ENCODE data around the gene DGKG.

The DGKG gene

DNA sequence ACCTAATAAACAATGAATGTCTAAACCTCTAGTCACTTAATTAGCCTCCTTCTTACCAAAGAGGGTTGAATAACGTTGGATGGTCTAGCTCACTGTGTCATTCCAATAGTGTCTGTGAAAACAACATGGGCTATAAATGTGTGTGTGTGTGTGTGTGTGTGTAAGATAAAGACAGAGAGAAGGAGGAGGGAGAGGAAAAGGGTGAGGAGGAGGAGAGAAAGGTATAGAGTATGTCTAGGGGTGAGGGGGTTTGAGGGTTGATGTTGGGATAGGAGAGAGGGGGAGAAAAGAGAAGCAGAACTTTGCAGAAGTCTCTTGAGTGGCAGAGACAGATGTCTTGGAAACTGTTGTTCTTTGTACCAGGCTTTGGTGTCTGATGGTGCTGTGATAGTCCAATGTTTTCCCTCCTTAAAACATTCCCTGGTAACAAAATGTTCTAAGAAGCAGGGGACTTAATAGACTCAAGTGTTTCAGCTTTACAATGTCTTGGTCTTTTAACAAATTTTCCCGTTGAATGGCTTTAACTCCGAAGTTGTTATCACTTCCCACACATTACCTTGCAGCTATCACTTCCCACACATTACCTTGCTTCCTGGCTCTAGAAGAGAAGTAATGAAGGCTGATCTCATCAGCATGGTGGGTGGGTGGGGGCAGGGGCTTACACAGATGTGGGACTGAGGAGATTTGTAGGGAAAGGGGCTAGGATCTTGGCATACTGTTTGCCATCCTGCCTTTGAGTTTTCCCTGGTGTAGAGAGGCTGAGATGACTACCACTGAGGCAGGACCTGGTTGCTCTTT, 195.3 kb downstream of the DGKG start:
- DNase-seq: no peak

DNA sequence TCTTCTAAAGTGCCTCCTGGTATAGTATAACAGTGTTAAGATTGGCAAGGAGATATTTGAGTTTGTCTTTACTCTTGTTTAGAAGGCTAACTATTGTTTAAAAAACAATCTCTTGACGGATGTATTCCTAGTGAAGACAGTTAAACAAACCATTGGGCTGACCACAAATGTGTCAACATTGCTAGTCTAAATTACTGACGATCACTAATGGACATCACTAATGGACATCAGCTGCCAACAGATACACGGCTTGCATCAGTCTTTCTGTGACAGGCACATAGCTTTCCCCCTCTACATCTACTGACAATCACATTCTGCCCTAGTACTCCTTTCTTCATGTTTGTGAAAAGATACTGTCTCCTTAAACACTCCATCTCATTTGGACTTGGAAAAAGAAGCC, 196.0 kb downstream of the DGKG start:
- no peak for DNase-seq

DNA sequence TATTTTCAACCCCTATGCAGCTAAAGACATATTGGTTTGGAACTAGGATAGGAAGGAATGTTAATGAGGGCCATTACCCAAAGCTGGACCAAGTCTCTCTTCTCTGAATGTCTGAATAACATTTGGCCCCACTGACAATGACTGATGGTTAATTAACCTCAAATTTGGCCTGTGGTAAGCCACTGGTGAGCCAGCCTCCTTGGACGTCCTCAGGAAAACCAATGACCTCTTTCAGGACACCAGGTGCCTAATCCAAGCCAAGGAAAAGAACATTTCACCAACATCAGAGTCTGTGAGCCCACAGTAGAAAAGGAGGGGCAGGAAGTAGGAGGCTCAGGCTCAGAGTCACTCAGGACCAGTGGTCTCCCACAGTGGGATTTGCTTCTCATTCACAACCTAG, 196.7 kb downstream of the DGKG start:
- DNase-seq: no peak

GRCh38 chr3:186164696-186165095, 197.3 kb downstream of the DGKG start:
- no peak for DNase-seq

DNA sequence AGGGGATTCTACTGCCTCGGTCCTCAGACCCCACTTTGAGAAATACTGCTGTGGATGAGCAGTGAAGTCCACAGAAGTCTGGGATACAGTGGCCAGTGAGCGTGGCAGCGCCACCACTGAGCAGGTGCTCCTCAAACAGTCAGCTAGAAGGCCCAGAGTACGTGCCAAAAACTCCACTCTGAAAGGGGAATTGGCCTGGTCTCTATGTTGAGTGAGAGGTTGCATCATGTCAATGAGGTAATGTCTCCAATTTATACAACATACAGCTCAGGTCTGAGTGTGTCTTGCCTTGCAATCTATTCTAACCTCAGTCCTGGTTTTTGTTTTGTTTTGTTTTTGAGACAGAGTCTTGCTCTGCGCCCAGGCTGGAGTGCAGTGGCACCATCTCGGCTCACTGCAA, 199.8 kb downstream of the DGKG start:
- DNase-seq: no peak

- DNase-seq: no peak
Measured at GRCh38 chr3:186160691-186161243, 201.3 kb downstream of the DGKG start.

- no peak for DNase-seq
Measured at GRCh38 chr3:186154641-186155040, 207.4 kb downstream of the DGKG start.

- no peak for DNase-seq
Measured at GRCh38 chr3:186152889-186153292, 209.1 kb downstream of the DGKG start.

- DNase-seq: no peak
Measured at GRCh38 chr3:186152361-186152798, 209.7 kb downstream of the DGKG start.

GRCh38 chr3:186151077-186151971, 210.7 kb downstream of the DGKG start:
- DNase-seq: no peak

DNA sequence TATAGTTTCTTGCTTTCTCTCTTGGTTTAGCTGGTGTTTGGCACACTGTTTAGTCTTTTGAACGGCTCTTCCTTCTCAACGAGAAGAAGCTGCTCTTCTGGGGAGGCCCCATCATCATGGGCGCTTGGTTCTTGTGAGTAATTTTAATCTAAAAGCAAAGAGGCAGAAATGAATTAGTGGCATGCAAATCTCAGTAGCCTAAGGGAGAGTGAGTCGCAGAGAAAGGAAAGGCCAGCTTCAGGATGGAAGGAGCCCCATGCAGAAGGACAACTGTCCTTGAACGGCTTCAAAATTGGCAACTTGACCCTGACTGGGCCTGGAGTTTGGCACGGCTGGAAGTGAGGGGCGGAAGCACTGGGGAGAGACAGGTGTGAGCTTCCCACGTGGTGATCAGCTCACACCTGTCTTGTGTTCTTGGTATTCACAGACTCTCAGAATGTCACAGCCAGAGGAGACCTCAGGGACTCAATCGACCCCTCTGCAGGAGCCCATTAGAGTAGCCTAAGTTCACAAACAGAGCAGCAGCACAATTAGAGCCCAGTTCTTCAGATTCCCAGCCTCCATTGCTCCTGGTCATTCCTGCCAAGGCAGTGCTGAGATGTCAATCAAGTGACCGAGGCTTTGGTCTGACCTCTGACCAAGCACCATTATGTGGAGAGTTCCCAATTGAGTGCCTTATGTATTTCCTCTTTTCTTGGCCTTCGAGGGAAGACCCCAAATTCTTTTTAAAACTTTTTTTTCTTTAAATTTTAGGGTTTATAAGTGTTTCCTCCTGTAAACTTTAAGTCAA, 211.8 kb downstream of the DGKG start:
- DNase-seq: no peak

DNA sequence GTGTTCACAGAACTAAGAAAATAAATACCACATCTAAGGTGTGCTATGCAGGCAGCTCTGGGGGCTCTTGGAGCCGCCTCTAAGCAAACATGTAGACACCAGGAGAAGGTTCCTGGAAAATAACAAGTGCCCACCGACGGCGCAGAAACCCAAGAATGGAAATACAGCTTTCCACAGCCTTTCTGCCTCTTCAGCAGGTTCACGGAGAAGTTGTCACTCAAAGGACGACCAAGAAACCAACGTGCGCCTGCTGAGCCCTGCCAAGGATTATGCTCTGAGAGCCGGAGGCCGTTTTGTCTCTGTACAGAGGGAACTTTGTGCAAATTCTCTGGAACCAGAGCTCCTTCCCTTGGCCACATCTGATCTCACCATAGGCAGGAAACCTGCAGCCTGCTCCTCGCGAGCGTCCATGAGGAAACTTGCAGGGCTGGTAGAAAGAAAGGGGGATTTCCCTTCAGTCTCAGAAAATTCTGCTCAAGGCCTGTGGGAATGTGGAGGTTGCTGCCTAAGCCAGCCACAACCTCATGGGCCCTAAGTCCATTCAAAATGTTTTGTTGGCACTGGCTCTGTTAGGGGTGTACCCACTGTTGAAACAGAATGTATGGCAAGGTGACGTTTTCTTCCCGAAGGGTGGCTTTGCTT, 212.6 kb downstream of the DGKG start:
- no peak for DNase-seq

GRCh38 chr3:186144257-186144656, 217.8 kb downstream of the DGKG start:
- DNase-seq: no peak

DNA sequence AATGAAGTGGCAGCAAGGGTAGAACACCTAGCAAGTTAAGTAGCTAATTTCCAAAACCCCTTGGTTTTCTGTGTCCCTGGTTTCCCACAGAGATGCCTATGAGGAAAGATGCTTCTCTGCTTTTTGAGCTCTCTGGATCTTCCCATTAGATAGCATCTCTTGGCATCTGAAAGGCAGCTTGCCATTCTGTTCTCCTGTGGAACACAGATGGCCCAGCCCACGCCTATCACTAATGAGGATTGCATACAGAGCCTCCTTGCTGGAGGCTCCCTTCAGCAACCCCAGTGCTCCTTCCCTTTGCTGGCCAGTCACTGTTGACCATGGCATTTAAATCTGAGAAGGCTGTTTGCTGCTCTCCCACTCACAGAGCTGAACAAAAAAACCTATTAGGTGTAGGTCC, 218.8 kb downstream of the DGKG start:
- no peak for DNase-seq

- DNase-seq: no peak
Measured at GRCh38 chr3:186142393-186142932, 219.6 kb downstream of the DGKG start.

DNA sequence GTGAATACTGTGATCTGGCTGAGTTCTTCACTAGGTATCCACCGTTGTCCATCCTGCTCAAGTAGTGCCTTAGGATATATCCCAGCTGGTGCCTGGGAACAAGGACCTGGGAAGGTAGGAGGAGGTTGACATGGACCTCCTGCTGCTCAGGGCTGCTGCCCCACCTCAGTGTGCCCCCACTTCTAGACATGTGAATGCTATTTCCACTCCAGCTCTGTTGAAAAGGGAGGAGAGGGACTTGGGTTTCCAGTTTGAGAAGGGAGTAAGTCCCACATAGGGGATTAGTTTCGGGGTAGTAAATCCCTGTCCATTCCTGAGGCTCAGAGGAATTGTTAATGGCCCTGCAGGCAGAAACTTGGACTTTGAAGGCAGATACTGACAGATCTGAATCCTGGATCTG, 220.2 kb downstream of the DGKG start:
- no peak for DNase-seq

DNA sequence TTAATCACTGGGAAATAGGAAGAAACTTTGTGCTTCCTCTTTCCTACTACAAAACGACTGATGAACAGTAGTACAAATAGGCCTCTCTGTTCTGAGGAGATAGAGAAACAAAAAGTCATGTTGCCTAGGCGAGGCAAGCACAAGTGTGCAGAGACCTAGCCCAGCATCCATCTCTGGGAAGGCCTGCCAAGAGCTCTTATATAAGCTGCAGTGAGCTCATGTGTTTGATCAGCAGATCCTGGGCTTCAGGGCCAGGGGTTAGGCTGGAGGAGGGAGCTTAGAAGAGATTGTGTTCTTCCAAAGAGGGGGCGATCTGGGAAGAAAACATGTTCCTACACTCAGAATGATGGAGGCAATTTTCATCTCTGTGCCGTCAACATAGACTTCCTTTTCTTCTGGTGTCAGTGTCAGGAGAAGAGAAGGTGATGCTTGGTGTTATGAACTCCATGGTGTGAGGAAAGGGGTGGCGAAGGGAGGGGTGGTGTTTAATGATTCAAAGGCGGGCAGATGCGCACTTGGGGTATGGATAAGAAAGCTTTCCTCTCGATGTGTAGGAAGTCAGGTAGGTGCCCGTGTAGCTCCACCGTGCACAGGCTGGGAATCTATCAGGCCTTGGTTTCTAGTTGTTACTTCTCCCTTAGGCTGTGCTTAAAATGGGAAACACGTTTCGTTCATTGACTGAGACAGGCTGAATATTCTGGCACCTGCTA, 223.6 kb downstream of the DGKG start:
- DNase-seq: no peak

DNA sequence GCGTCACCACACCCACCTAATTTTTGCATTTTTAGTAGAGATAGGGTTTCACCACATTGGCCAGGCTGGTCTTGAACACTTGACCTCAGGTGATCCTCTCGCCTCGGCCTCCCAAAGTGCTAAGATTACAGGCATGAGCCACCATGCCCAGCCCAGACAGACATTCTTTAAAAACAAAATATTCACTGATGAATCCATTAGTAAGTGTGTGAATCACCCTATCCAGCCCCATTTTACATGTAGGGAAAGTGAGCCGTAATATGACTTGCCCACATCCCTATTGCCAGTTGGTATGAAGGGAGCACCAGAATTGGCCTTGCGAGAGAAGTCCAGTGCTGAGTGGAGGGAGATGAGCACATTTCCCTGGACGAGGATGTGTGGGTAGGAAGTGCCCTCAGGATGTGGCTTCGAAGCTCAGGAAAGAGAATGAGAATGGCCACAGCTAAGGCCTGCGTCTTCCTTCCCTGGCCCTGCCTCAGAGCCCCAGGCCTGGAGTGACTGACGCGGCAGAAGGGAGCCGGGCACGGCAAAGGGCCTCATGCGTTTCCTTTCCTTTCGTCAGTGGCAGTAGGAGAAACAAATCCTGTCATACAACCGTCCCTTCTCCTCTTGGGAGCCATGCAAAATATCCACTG, 224.9 kb downstream of the DGKG start:
- no peak for DNase-seq

GRCh38 chr3:186133980-186134379, 228.1 kb downstream of the DGKG start:
- DNase-seq: no peak

DNA sequence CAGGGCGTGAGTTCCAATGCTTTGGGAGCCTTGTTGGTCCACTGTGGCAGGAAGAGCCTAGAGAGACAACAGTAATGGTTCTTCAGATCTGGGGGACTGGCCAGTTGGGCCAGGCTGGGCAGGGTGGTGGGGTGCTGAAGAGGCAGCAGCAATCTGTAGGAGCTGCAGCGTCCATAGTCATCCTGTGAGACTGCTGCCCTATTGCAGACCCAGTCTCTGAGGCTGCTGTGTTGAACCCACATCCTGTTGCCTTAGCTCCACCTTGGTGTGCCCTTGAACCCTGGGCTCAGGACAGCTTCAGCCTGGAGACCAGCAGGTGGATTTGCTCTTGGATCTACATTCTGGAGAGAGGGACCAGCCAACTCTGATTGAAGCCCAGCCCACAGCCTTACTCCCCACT, 229.5 kb downstream of the DGKG start:
- no peak for DNase-seq

- no peak for DNase-seq
Measured at GRCh38 chr3:186129206-186129605, 232.8 kb downstream of the DGKG start.
